ENCODE data around the gene FOXQ1.

The FOXQ1 gene

GRCh38 chr6:1311400-1312202 is at the start of gene FOXQ1:
TSS of gene FOXQ1 (plus strand) at chr6:1312098. CDS start at chr6:1312705, 607 bp downstream.
- no peak for DNase-seq (ENCODE audit: low read depth in 2 of 2)

- no peak for DNase-seq (ENCODE audit: low read depth in 2 of 2)
Observed at GRCh38 chr6:1262704-1263038, 49.2 kb upstream of the FOXQ1 start.

GRCh38 chr6:1263039-1263849 is 48.7 kb upstream of the FOXQ1 start:
- DNase-seq (ENCODE audit: low read depth in 2 of 2), result no peak

- DNase-seq (ENCODE audit: low read depth in 2 of 2), result no peak
Observed at GRCh38 chr6:1263850-1264377, 48.0 kb upstream of the FOXQ1 start.

- no peak for DNase-seq (ENCODE audit: low read depth in 2 of 2)
Observed at GRCh38 chr6:1264619-1265445, 47.1 kb upstream of the FOXQ1 start.

GRCh38 chr6:1266686-1267056 is 45.2 kb upstream of the FOXQ1 start:
- no peak for DNase-seq (ENCODE audit: low read depth in 2 of 2)

DNA sequence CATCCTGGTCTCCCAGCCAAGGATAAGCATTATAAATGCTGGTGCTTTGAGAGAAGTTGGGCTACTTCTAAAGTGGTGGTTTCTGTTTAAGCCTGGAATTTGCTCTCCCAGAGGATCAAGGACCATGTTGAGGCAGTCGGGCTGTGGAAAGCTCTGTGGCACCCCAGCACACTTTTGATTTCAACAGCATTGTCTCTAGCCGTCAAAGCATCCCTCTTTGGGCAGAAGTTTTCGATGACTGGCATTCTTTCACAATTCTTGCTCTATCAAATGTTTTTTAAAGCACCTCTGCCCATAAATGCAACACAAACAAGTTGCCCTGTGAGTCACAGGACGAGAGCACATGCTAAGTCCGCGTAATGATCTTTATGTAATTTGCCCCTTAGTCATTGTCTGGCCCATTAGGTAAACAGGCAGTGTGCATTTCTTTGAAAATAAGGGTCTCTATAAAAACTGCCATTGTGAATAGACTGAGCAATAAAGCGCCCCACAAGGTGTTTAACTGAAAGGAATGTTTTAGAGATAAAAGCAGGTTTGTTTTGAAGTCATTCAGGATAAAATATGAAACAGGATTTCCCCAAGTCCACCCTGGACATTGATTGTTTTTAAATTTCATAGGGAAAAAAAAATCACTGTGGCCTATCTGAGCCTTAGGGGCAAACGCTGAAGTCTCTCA is 44.7 kb upstream of the FOXQ1 start:
- DNase-seq (ENCODE audit: low read depth in 2 of 2), result no peak

DNA sequence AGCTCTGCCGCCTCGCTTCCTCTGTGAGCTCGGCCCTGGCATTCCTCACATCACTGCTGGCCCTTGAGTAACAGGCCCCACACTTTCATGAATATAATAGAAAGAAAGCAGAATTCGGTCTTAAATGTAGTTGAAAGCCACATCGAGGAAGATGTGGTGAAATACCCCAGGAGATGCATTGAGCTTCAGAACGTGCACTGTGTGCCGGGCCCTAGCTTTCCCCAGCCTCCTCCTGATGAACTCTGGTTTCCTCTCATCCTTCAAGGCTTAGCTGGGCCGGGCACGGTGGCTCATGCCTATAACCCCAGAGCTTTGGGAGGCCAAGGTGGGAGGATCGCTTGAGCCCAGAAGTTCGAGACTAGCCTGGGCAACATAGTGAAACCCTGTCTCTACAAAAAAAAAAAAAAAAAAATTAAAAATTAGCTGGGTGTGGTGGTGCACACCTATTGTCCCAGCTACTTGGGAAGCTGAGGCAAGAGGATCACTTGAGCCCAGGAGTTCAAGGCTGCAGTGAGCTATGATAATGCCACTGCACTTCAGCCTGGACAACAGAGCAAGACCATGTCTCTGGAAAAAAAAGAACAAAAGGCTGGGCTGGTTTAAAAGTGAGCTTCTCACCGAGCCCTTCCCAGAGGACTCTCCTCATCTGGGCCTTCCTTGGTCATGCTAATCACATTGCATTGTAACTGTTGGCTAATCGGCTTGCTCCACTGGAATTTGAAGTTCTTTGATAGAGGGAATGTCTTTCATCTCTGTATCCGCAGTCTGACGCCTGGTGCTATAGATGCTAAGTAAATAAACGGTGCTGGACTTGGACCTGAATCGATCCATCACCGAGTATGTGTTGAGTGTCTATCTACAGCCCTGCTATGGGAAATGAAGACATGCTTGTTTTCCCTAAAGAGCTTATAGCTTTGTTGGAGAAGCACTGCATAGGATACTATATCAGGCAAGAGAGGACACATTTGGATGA is 43.8 kb upstream of the FOXQ1 start:
- no peak for DNase-seq (ENCODE audit: low read depth in 2 of 2)

- DNase-seq (ENCODE audit: low read depth in 2 of 2), result no peak
Observed at GRCh38 chr6:1271071-1271763, 40.7 kb upstream of the FOXQ1 start.

GRCh38 chr6:1278061-1278720 is 33.7 kb upstream of the FOXQ1 start:
- no peak for DNase-seq (ENCODE audit: low read depth in 2 of 2)

- no peak for DNase-seq (ENCODE audit: low read depth in 2 of 2)
Observed at GRCh38 chr6:1279065-1279464, 32.8 kb upstream of the FOXQ1 start.

DNA sequence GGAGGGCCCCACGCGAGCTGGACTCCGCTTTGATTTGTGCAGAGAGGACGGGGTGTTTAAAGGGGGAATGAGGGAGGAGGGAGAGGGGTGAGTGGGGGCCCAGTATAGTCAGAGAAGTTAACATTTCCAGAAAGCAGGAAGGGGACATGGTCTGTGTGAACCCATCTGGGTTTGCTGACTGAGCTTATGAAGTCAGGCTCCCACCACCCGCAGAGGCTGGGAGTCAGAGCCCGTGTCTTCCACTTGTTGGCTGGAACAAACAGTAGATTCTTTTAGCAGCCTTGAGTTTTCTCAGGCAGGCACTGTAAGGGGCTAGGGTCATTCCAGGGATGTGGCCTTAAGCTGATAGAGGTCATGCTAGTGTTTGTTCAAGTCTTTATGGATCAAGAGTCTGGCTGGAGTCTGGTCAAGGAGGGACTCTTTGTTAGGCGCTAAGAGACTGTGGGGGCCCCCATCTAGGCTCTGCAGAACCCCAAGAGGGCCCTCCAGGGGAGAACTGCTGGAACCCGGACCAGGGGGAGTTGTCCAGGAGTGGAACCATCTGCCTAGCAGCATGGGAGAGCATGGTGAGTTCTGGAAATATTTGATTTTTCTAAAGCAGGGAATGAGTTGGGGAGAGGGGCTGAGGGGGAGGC is 31.1 kb upstream of the FOXQ1 start:
- DNase-seq (ENCODE audit: low read depth in 2 of 2), result no peak

DNA sequence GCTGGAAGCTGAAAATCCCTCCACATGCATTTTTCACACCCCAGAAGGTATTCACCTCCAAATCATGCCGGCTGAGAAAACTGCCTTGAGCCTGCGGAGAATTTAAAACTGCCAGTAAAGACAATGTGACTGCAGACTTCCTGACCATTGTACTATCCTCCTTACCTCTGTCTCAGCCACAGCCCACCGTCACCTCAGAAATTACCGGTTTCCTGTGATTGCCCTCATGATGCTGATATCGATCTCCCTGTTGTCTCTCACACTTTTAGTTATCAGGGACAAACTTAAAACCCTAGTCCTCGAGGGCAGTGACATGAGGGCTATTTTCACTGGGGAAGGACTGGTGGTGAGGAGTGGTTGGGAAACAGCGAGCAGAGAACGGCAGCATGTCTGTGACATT is 30.2 kb upstream of the FOXQ1 start:
- no peak for DNase-seq (ENCODE audit: low read depth in 2 of 2)

GRCh38 chr6:1283501-1283900 is 28.4 kb upstream of the FOXQ1 start:
- no peak for DNase-seq (ENCODE audit: low read depth in 2 of 2)

DNA sequence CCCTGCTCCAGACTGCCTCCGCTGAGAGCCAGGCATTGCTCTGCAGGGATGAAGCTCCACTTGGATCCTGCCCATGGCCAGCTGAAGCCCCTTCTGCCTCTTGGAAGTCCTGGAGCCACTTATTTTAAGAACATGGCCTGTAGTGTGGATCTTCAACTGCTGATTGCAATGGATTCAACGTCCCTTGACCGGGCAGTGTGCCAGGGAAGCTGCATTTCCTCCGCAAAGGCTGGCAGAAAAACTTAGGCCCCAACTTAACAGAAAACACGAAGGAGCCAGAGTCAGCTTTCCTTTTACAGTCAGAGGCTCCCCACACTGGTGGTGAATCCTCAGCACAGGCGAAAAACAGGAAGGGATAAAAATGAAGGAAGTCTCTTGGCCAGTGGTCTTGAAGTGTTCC is 26.3 kb upstream of the FOXQ1 start:
- no peak for DNase-seq (ENCODE audit: low read depth in 2 of 2)

GRCh38 chr6:1285956-1286355 is 25.9 kb upstream of the FOXQ1 start:
- DNase-seq (ENCODE audit: low read depth in 2 of 2), result no peak

DNA sequence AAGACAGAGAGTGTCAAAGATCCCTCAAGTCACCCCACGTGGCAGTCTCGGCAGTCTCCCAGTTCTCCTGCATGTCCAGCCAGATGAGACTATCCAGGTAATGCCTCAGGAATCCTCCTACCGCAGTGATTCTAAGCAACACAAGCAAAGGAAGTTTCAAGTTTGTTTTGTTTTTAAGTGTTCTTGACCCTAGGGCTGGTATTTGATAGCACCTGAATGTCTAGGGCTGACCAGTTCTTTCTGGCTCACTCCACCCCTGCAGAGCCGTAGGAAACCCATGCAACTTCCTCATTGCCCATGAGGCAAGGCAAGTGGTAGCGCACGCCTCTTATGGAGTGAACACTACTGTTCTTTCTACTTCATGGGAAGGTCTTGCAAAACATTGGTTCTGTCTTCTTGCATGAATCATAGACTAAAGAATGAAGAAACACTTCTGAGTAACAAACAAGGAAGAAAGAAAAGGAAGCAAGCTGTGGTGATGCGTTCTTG is 24.8 kb upstream of the FOXQ1 start:
- DNase-seq (ENCODE audit: low read depth in 2 of 2), result no peak

DNA sequence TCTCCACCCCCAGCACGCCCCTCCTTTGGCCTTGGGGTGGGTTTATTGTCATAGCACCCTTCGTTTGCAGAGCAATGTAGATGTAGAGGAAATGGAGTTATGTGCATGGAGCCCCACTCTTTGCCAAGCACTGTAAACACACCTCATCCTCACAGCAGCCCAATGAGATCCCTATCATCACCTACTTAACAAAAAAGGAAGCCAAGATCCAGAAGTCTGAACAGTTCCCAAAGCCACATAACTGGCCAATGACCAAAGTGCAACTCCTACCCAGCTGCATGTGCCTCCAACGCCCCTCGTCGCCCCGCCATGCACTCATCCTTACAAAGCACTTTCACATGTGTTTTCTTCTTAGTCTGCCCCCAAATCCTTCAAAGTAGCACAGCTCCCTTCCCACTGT is 21.8 kb upstream of the FOXQ1 start:
- no peak for DNase-seq (ENCODE audit: low read depth in 2 of 2)

- no peak for DNase-seq (ENCODE audit: low read depth in 2 of 2)
Observed at GRCh38 chr6:1290805-1291204, 21.1 kb upstream of the FOXQ1 start.

All from stimulated activated CD8-positive, alpha-beta memory T cell treated with anti-CD3 and anti-CD28 coated beads, Interleukin-15, amount 100 ng/mL, for 48 hours (primary cell).